K562 (cell line): ENCODE data around the gene KDM2B.

ENCODE experiments used
- EZH2 ChIP-seq: IDR thresholded peaks from 2 replicates; pipeline ENCODE4 v1.6.1; 2012; ENCODE audit warnings: low read depth, mild to moderate bottlenecking, inconsistent platforms, low read length, borderline replicate concordance
- FOXM1 ChIP-seq, 2 experiments: fragments of 450-650 bp in 1 of 2; sonication (generic) in 1 of 2; formaldehyde crosslinking in 1 of 2; IDR thresholded peaks; 2 replicates each; pipeline versions ENCODE4 v1.6.1 to v1.9.0; 2017 to 2022; ENCODE audit warnings: low read depth in 2 of 2, mild to moderate bottlenecking in 2 of 2, missing genetic modification reagents in 1 of 2, moderate library complexity in 1 of 2
- MAFK ChIP-seq: IDR thresholded peaks from 2 replicates; pipeline ENCODE4 v1.6.1; 2011; ENCODE audit warnings: low read length, improper control_type of control experiment
- PCBP2 ChIP-seq: fragments of 200-400 bp; formaldehyde crosslinking; IDR thresholded peaks from 2 replicates; pipeline ENCODE4 v1.6.1; 2018; ENCODE audit warnings: low read length, low read depth, mild to moderate bottlenecking, moderate library complexity; ENCODE audit not compliant: poor library complexity, severe bottlenecking
- POLR2A ChIP-seq: fragments of 450-650 bp; conservative IDR thresholded peaks from 2 replicates; pipeline ENCODE4 v1.6.1; 2016
- PYGO2 ChIP-seq: fragments of 450-650 bp; IDR thresholded peaks from 2 replicates; pipeline ENCODE4 v1.6.1; 2016; ENCODE audit warnings: mild to moderate bottlenecking, missing genetic modification characterization, moderate library complexity, missing compliant biosample characterization
- SNIP1 ChIP-seq: fragments of 450-650 bp; IDR thresholded peaks from 2 replicates; pipeline ENCODE4 v1.7.1; 2017; ENCODE audit warnings: low read depth, mild to moderate bottlenecking
- TF ChIP-seq, protein P1 (sequence below), 3 experiments: IDR thresholded peaks in 2 of 3; conservative IDR thresholded peaks in 1 of 3; 2 replicates each; pipeline ENCODE4 v1.5.1; 2011 to 2012; ENCODE audit warnings: low read length in 3 of 3, mild to moderate bottlenecking in 3 of 3, control low read depth in 2 of 3, improper control_type of control experiment in 1 of 3, inconsistent platforms in 1 of 3, low read depth in 1 of 3, mixed read lengths in 1 of 3, moderate library complexity in 1 of 3; ENCODE audit not compliant: insufficient read depth in 2 of 3
- TF ChIP-seq, protein P2 (sequence below): sonication (generic); formaldehyde crosslinking; IDR thresholded peaks from 2 replicates; pipeline ENCODE4 v1.8.0; 2022; ENCODE audit warnings: missing genetic modification reagents, mild to moderate bottlenecking, borderline replicate concordance
- TF ChIP-seq, protein P3 (sequence below): IDR thresholded peaks from 3 replicates; pipeline ENCODE4 v1.6.1; 2011; ENCODE audit warnings: borderline replicate concordance, mild to moderate bottlenecking, moderate library complexity; ENCODE audit not compliant: insufficient read length; ENCODE audit errors: extremely low read depth

DNA sequence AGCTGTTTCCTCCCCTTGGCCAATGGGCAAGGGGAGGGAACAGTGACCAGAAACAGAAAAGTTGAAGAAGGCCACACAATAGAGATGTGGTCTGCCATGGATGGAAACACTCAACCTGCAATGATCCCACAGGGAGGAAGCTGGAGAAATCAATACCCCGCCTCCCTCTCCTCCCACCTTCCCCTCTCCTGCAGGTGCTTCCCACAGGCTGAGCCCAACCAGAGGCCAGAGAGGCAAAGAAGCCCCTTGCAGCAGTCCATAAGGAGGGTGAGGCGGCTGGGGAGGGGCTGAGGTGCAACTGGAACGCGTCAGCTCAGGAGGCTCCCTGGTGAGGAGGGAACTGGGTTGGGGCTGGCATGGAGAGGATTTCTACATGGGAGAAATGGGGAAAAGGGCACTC lies 96.9 kb downstream of the KDM2B start:
- TF ChIP-seq, protein P1, sequence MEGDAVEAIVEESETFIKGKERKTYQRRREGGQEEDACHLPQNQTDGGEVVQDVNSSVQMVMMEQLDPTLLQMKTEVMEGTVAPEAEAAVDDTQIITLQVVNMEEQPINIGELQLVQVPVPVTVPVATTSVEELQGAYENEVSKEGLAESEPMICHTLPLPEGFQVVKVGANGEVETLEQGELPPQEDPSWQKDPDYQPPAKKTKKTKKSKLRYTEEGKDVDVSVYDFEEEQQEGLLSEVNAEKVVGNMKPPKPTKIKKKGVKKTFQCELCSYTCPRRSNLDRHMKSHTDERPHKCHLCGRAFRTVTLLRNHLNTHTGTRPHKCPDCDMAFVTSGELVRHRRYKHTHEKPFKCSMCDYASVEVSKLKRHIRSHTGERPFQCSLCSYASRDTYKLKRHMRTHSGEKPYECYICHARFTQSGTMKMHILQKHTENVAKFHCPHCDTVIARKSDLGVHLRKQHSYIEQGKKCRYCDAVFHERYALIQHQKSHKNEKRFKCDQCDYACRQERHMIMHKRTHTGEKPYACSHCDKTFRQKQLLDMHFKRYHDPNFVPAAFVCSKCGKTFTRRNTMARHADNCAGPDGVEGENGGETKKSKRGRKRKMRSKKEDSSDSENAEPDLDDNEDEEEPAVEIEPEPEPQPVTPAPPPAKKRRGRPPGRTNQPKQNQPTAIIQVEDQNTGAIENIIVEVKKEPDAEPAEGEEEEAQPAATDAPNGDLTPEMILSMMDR (IDR thresholded peaks at IDR 0.05 in 2 of 3, conservative IDR thresholded peaks at IDR 0.05 in 1 of 3; ENCODE audit: insufficient read depth in 2 of 3, low read depth in 1 of 3, low read length in 3 of 3) = no peak
- TF ChIP-seq PCBP2 (no peak), SNIP1 (no peak), MAFK (no peak), EZH2 (no peak), FOXM1 (IDR thresholded peaks at IDR 0.05; ENCODE audit: low read depth) (no peak), FOXM1 (CRISPR knock-in tag; IDR thresholded peaks at IDR 0.05; ENCODE audit: low read depth) (no peak), PYGO2 (tag) (no peak), POLR2A (no peak)
- TF ChIP-seq, protein P2, sequence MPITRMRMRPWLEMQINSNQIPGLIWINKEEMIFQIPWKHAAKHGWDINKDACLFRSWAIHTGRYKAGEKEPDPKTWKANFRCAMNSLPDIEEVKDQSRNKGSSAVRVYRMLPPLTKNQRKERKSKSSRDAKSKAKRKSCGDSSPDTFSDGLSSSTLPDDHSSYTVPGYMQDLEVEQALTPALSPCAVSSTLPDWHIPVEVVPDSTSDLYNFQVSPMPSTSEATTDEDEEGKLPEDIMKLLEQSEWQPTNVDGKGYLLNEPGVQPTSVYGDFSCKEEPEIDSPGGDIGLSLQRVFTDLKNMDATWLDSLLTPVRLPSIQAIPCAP (CRISPR knock-in tag) = no peak
- TF ChIP-seq, protein P3, sequence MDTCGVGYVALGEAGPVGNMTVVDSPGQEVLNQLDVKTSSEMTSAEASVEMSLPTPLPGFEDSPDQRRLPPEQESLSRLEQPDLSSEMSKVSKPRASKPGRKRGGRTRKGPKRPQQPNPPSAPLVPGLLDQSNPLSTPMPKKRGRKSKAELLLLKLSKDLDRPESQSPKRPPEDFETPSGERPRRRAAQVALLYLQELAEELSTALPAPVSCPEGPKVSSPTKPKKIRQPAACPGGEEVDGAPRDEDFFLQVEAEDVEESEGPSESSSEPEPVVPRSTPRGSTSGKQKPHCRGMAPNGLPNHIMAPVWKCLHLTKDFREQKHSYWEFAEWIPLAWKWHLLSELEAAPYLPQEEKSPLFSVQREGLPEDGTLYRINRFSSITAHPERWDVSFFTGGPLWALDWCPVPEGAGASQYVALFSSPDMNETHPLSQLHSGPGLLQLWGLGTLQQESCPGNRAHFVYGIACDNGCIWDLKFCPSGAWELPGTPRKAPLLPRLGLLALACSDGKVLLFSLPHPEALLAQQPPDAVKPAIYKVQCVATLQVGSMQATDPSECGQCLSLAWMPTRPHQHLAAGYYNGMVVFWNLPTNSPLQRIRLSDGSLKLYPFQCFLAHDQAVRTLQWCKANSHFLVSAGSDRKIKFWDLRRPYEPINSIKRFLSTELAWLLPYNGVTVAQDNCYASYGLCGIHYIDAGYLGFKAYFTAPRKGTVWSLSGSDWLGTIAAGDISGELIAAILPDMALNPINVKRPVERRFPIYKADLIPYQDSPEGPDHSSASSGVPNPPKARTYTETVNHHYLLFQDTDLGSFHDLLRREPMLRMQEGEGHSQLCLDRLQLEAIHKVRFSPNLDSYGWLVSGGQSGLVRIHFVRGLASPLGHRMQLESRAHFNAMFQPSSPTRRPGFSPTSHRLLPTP = no peak
